T-helper 17 cell (primary cell): ENCODE data around the gene KLF6. TPM values are rescaled to one million over a fixed set of nuclear protein-coding genes. Genes with fewer than 3 reads are reported as not detected.

Source experiments
- ATAC-seq: fragments of 150-1000 bp; cut with Tn5 transposase; 2 replicates; pipeline ENCODE4 v1.10.0; 2021; ENCODE audit warnings: mild to moderate bottlenecking, moderate library complexity
- DNase-seq, 3 donors: peaks; one replicate each; pipeline versions ENCODE4 v3.0.0 to v3.0.0-alpha.2; 2020 to 2021
- H3K9me3 ChIP-seq: one replicate; pipeline ENCODE4 v1.7.0; 2013; ENCODE audit warnings: low read length, mild to moderate bottlenecking; ENCODE audit not compliant: control insufficient read depth, poor library complexity, severe bottlenecking
- H3K27ac Mint-ChIP-seq: one replicate; pipeline ENCODE4 v1.8.0; 2022; ENCODE audit warnings: mild to moderate bottlenecking, moderate library complexity, mixed read lengths
- H3K27me3 Mint-ChIP-seq: one replicate; pipeline ENCODE4 v1.8.0; 2022; ENCODE audit warnings: mixed read lengths
- H3K36me3 Mint-ChIP-seq: one replicate; pipeline ENCODE4 v1.8.0; 2022; ENCODE audit warnings: low read depth, mixed read lengths
- H3K4me1 Mint-ChIP-seq: one replicate; pipeline ENCODE4 v1.8.0; 2022; ENCODE audit warnings: mild to moderate bottlenecking, mixed read lengths
- H3K4me3 Mint-ChIP-seq: one replicate; pipeline ENCODE4 v1.8.0; 2022; ENCODE audit warnings: mild to moderate bottlenecking, moderate library complexity, mixed read lengths
- total RNA-seq, 4 donors: library from RNA in 2 of 4; stranded (reverse) in 2 of 4; gene quantifications; one replicate each; pipeline ENCODE4 v1.2.3 and lab custom pipeline; 2022 to 2026

KLF6 gene
- total RNA-seq, 2 donors from 2014 or later: 1,918 to 2,317 TPM

DNA sequence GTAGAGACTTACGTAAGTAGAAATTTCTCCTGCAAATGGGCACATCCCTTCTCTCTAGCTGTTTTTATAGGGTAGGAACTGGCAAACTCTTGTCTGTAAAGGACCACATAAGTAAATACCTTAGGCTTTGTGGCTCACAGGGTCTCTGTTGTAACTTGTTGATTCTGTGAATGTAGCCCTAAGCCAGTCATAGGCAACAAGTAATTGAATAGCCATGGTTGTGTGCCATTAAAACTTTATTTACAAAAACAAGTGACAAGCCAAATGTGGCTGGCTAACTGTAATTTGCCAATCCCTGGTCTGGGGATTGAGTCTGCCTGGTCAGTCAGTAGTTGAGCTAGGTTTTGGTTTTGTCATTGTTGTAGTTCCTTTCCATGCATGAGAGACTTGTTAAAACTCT is 5.3 kb upstream of the KLF6 start:
- H3K4me1 Mint-ChIP-seq: peaks cover 16% of the 10 kb centered on the region
- H3K27me3 Mint-ChIP-seq: no peaks in the 10 kb centered on the region
- no peak for ATAC-seq
- H3K27ac Mint-ChIP-seq: no peak overlapping the region
- H3K36me3 Mint-ChIP-seq: no peaks in the 10 kb centered on the region
- H3K4me3 Mint-ChIP-seq: no peak overlapping the region
- H3K9me3 ChIP-seq: no peaks in the 10 kb centered on the region
- no peak for DNase-seq

DNA sequence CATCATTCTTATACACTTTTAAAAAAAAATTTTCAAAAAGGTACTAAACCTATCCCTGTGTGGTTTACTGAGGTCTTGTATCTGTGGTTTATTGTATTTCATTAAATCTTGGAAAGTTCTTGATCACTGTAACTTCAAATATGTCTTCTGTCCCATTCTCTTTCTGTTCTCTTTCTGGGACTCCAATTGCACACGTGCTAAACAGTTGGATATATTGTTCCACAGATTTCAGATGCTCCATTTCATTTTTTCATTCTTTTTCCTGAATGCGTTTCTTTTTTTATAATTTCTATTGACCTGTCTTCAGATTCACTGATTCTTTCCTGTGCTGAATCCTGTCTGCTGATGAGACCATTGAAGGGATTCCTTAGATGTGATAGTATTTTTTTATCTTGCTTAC is 4.6 kb upstream of the KLF6 start:
- DNase-seq (no peak), ATAC-seq (no peak)
- Mint-ChIP-seq H3K27ac (no peak overlapping the region), H3K36me3 (no peaks in the 10 kb centered on the region), H3K4me3 (no peak overlapping the region), H3K27me3 (no peaks in the 10 kb centered on the region), H3K4me1 (peaks cover 15% of the 10 kb centered on the region)
- no peaks in the 10 kb centered on the region for H3K9me3 ChIP-seq

DNA sequence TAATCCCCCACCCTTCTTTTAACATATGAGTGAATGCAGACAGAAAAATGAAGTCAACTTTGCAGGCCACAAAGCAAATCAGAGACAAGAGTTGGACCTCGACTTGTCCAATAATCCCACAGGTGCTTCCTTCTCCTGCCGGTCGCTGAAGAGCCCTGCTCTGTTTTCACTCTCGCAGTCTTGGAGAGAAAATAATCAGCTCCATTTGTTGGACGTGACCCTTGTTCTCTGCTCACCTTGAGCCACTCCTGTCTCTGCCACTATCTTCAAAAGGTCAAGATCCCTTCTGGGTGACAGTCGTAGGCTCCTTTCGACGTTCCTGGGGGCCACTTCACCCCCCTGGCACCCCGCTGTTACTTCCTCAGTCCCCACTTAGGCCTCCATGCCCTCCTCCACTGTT is 2.8 kb upstream of the KLF6 start:
- no peak for ATAC-seq
- H3K27ac Mint-ChIP-seq: peak overlapping the region; percentile 100

DNA sequence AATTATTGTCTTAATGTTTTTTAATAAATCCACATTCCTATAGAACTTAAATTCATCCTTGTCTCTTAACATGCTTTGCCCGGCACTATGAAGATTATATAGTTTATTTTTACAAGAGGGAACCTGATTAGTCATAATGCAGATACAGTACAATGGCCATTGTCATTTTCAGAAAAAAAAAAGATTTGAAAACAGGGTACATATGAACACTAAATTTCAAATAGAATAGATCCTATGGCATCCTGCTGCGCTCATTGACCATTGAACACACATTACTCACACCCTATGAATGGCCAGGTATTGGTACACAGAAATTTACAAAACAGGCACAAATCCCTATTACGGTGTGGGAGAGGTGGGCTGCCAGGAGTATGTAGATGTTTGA is 2.0 kb upstream of the KLF6 start:
- H3K4me1 Mint-ChIP-seq: peaks cover 22% of the 10 kb centered on the region
- peak overlapping the region; percentile 100 for H3K27ac Mint-ChIP-seq
- DNase-seq: no peak
- no peak for ATAC-seq
- peaks cover 4% of the 10 kb centered on the region for H3K27me3 Mint-ChIP-seq
- peak overlapping the region; percentile 94 for H3K4me3 Mint-ChIP-seq
- no peaks in the 10 kb centered on the region for H3K9me3 ChIP-seq
- peaks cover 10% of the 10 kb centered on the region for H3K36me3 Mint-ChIP-seq

More for the DNA sequence above, 2.8 kb upstream of the KLF6 start:
- Mint-ChIP-seq H3K36me3 (peaks cover 5% of the 10 kb centered on the region), H3K4me3 (no peak overlapping the region), H3K4me1 (peaks cover 21% of the 10 kb centered on the region), H3K27me3 (peaks cover 4% of the 10 kb centered on the region)
- no peaks in the 10 kb centered on the region for H3K9me3 ChIP-seq
- no peak for DNase-seq

DNA sequence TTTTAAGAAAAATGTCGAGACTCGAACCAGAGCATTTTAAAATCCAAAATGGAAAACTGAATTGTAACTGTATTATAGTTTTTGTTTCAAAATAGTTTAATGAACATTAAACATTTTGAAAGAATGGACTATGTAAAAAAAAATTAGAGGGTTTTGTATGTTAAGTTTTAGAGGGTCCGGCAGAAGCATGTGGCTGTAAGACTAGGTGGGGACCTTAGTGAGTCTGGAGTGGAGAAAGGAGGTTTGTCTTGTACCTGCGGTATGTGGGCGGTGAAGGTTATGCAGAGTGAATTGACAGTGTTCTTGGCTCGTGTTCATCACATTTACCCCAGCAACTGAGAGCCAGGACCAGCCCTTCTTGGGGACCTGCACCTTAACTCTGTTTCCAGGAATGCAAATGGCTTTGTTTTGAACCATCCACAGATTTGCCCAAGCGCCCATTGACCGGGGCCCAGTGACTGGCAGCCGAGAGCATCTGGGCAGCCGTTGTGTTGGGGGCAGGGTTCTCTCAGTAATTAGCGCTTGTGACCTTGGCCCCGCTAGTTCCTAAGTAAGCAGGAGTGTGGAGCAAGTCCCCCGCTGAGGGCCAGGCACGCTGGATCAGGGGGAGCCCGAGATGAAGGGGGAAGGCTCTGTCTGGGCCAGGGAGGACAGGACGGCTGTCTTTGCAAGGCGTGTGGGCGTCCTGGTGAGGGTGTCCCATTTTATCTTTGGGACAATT is 1.4 kb upstream of the KLF6 start:
- ATAC-seq: no peak
- DNase-seq: peak in 1 of 3 donors; percentile 26
- Mint-ChIP-seq H3K4me3 (peak overlapping the region; percentile 94), H3K4me1 (peaks cover 26% of the 10 kb centered on the region), H3K36me3 (peaks cover 15% of the 10 kb centered on the region), H3K27me3 (peaks cover 4% of the 10 kb centered on the region), H3K27ac (peak overlapping the region; percentile 100)
- no peaks in the 10 kb centered on the region for H3K9me3 ChIP-seq

DNA sequence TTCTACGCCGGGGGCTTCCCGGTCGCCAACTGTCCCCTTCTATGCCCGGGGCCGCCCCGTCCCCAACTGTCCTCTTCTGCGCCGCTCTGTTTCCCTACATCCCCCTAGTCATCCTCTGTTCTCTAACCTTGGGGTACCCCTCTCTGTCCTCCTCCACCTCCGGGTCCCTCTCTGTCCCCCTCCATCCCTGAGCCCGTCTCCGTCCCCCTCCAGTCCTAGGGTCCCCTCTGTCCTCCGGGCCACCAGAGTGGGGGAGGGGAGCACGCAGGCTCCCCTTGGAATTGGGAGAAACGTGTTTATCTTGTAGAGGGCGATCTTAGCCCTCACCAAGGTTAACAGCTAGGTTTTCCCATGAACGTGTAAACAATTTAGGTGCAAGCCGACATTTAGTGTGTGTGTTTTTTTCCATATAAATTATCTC is 852 bp upstream of the KLF6 start:
- Mint-ChIP-seq H3K27me3 (peaks cover 4% of the 10 kb centered on the region), H3K4me3 (peak overlapping the region; percentile 94), H3K4me1 (peaks cover 31% of the 10 kb centered on the region), H3K27ac (peak overlapping the region; percentile 100), H3K36me3 (peaks cover 16% of the 10 kb centered on the region)
- DNase-seq (peak in 1 of 3 donors; percentile 34), ATAC-seq (no peak)
- H3K9me3 ChIP-seq: no peaks in the 10 kb centered on the region

DNA sequence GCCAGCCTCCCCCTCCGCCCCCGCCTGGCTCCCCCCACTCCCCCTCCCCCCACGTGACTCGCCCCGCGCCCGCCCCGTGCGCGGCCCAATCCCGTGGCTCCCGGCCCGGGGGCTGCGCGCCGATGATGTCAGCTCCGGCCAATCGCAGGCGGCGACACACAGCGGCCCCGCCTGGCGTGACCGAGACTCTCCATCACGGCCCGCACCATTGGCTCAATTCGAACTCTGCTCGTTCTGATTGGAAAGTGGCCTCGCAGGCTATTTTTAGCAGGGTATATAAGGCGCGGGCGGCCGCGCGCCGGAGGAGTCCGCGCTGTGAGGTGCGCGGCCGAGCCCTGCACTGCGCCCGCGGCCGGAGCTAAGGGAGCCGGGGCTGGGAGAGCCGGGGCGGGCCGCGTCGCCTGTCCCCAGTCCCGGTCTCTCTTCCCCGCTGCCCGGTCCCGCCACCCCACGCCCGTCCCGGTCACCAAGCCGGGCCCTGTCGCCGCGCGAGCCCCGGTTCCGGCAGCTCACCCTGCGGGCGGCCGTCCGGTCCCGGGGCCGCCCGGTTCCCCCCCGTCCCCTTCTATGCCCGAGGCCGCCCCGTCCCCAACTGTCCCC is 342 bp upstream of the KLF6 start:
- ATAC-seq (peak; percentile 78), DNase-seq (peak; percentile 98 to 99 (median 99))
- peaks cover 36% of the 10 kb centered on the region for H3K4me1 Mint-ChIP-seq
- peaks cover 4% of the 10 kb centered on the region for H3K27me3 Mint-ChIP-seq
- peak overlapping the region; percentile 100 for H3K27ac Mint-ChIP-seq
- peak overlapping the region; percentile 94 for H3K4me3 Mint-ChIP-seq
- no peaks in the 10 kb centered on the region for H3K9me3 ChIP-seq
- H3K36me3 Mint-ChIP-seq: peaks cover 20% of the 10 kb centered on the region

DNA sequence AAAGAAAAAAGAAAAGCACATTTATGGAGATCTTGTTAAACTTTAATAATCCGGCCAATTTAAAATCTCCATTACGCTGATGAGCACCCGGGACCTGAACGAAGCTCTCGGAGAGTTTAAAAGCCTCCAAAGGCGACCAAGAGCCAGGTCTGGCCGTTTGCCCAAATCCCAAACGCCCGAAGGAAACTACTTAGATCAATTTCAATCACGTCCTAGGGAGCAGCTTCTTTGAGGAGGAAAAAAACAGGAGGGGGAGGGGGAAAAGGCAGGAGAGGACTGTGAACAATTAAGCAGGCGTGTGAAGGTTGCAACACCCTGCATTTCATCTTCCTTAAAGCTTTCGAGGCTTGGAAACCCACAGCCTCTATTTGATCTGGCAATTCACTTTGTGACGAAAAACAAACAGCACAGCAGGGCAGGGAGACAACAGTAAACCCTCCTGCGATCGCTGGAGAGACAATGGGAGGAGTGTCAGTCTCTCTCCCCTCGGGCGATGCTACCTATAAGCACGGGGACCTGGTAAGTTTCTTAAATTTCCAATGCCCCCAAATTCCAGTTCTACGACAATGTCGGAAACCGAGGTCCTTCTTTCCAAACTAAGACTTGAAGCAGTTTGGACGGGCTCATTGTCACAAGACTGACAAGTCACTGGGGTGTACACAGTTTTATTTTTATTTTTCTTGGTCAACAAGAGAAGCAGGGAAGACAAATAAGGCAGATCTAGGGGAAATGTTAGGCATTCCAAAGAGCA is 1.2 kb downstream of the KLF6 start:
- H3K4me3 Mint-ChIP-seq: peak overlapping the region; percentile 94
- peaks cover 30% of the 10 kb centered on the region for H3K36me3 Mint-ChIP-seq
- H3K9me3 ChIP-seq: no peaks in the 10 kb centered on the region
- ATAC-seq (no peak), DNase-seq (no peak)
- peaks cover 51% of the 10 kb centered on the region for H3K4me1 Mint-ChIP-seq
- H3K27ac Mint-ChIP-seq: peak overlapping the region; percentile 100
- peaks cover 4% of the 10 kb centered on the region for H3K27me3 Mint-ChIP-seq

DNA sequence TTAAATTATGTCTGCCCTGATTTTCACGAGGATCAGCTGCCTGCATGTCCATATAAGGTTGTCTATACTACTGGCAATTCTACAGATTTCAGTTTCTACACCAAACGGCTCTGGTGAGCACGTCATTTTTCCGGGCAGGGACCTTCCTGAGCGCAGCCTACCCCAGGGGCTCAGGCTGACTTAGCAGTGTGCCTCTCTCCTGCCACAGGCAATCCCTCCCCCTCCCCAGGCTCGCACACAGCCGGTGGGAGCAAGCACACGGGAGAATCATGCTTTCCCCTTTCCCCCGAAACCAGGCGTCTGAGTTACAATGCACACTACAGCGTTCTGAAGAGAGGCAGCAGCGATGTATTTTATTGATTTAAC is 1.7 kb downstream of the KLF6 start:
- peak; percentile 35 to 47 (median 47) for DNase-seq
- H3K27me3 Mint-ChIP-seq: peaks cover 4% of the 10 kb centered on the region
- H3K27ac Mint-ChIP-seq: peak overlapping the region; percentile 100
- no peak for ATAC-seq
- H3K9me3 ChIP-seq: no peaks in the 10 kb centered on the region
- H3K36me3 Mint-ChIP-seq: peaks cover 32% of the 10 kb centered on the region
- peak overlapping the region; percentile 94 for H3K4me3 Mint-ChIP-seq
- H3K4me1 Mint-ChIP-seq: peaks cover 56% of the 10 kb centered on the region

DNA sequence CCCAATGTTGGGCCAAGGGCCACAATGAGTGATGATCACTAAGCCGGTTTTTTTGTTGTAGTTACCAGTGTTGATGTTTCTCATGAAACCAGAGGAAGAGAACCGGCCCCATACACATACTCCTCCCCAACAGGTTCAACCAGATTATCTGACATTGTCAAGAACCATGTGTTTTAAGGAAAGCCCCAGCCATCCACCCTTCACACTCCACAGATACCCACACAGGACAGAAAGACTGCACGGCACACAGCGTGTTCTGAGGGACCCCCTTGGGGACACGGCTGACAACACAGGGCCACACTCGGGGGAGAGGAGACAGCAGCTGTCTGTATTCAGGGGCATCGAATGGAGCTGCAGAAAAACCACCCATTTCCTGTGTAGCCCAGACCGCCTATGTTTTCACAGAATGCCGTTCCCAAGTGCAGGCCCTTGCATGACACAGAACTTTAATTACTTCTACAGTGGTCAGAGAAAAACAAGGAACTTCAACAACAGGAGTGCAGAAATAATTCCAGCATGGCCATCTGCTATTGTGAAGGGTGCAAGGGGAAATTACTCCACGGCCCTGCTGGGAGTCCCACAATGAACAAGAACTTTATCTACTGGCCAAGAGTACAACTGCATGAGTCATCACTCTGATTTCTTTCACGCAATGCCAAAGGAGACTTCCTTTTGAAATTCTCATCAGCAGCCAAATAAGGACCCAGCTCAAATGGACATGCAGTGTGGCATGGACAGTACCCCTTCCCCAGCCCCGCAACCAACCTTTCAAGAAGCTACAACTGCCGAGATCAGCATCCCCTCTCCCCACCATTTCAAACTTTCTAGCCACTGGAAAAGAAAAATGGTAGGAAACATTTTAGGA is 2.3 kb downstream of the KLF6 start:
- ATAC-seq (peak; percentile 36), DNase-seq (peak; percentile 34 to 69 (median 55))
- peaks cover 4% of the 10 kb centered on the region for H3K27me3 Mint-ChIP-seq
- H3K27ac Mint-ChIP-seq: peak overlapping the region; percentile 100
- peaks cover 60% of the 10 kb centered on the region for H3K4me1 Mint-ChIP-seq
- H3K4me3 Mint-ChIP-seq: peak overlapping the region; percentile 94
- H3K36me3 Mint-ChIP-seq: peaks cover 32% of the 10 kb centered on the region
- H3K9me3 ChIP-seq: no peaks in the 10 kb centered on the region

DNA sequence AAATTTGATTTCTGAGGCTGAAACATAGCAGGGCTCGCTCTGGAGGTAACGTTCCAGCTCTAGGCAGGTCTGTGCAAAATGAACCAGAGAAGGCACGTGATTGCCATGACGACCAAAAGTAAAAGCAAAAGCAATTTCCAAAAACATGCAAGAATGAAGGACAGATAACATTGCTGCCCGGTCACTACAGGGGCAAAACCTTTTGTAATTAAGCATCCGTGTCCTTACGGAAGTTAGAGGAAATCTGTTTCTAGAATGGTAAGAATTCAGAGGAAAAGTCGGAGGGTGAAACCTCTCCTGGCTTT is 2.9 kb downstream of the KLF6 start:
- DNase-seq (peak in 1 of 3 donors; percentile 34), ATAC-seq (no peak)
- H3K36me3 Mint-ChIP-seq: peaks cover 32% of the 10 kb centered on the region
- H3K27ac Mint-ChIP-seq: peak overlapping the region; percentile 100
- H3K27me3 Mint-ChIP-seq: peaks cover 4% of the 10 kb centered on the region
- peaks cover 63% of the 10 kb centered on the region for H3K4me1 Mint-ChIP-seq
- peak overlapping the region; percentile 94 for H3K4me3 Mint-ChIP-seq
- H3K9me3 ChIP-seq: no peaks in the 10 kb centered on the region

DNA sequence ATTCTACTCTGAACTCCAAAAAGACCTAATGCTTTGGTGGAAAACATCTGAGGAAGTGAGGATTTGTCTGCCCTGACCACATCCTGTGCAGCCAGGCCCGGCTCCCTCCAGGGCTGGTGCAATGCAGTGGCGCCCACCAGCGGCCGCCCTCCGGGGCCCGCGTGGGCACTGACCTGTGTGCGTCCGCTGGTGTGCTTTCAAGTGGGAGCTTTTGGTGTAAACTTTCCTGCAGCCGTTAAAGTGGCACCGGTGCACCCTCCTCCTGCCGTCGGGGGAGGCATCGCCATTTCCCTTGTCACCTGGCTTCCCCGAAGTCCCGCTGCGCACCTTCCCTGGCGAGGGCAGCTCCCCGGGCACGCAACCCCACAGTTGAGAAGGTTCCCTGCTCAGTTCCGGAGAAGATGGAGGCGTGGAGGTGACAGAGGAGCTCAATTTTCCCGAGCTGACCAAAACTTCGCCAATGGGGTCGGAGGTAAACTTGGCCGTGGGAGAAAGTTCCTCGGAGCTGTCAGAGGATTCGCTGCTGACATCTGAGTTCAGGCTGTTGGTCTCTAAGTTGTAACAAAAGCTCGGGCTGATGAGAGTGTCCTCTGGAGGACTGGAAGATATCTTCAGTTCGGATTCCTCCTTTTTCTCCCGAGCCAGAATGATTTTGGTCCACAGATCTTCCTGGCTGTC is 3.4 kb downstream of the KLF6 start:
- H3K27ac Mint-ChIP-seq: peak overlapping the region; percentile 100
- peaks cover 68% of the 10 kb centered on the region for H3K4me1 Mint-ChIP-seq

More for the DNA sequence above, 3.4 kb downstream of the KLF6 start:
- DNase-seq (peak; percentile 40 to 44 (median 43)), ATAC-seq (no peak)
- Mint-ChIP-seq H3K27me3 (peaks cover 4% of the 10 kb centered on the region), H3K4me3 (peak overlapping the region; percentile 94), H3K36me3 (peaks cover 34% of the 10 kb centered on the region)
- no peaks in the 10 kb centered on the region for H3K9me3 ChIP-seq
